ENCODE results near the gene HOXD10. TPM values are rescaled to one million over a fixed set of nuclear protein-coding genes. Genes with fewer than 3 reads are reported as not detected.
A peak's percentile ranks its signal among the peaks of the same experiment; 100 is the strongest.

The HOXD10 gene
- total and polyA plus RNA-seq, 9 donors, result 0.38 to 8.1 (median 1.1) TPM

DNA sequence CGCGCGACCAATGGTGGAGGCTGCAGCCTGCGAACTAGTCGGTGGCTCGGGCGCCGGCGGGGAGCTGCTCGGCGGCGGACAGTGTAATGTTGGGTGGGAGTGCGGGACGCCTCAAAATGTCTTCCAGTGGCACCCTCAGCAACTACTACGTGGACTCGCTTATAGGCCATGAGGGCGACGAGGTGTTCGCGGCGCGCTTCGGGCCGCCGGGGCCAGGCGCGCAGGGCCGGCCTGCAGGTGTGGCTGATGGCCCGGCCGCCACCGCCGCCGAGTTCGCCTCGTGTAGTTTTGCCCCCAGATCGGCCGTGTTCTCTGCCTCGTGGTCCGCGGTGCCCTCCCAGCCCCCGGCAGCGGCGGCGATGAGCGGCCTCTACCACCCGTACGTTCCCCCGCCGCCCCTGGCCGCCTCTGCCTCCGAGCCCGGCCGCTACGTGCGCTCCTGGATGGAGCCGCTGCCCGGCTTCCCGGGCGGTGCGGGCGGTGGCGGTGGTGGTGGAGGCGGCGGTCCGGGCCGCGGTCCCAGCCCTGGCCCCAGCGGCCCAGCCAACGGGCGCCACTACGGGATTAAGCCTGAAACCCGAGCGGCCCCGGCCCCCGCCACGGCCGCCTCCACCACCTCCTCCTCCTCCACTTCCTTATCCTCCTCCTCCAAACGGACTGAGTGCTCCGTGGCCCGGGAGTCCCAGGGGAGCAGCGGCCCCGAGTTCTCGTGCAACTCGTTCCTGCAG, 6.3 kb downstream of the HOXD10 start, which contains the start of gene HOXD9:
Gene HOXD9 (plus strand): TSS at position 37 of the 728 bp plus-strand sequence. CDS start 50 bp downstream, at position 87.
- no peaks in the 10 kb centered on the region for H3K27me3 ChIP-seq

GRCh38 chr2:176123411-176124109, 7.0 kb downstream of the HOXD10 start:
- H3K36me3 ChIP-seq, result no peaks in the 10 kb centered on the region
- no peak for DNase-seq
- TF ChIP-seq POLR2A (IDR thresholded peaks at IDR 0.05), result no peak
- TF ChIP-seq EP300 (IDR thresholded peaks at IDR 0.05), result no peak
- TF ChIP-seq, protein P1, sequence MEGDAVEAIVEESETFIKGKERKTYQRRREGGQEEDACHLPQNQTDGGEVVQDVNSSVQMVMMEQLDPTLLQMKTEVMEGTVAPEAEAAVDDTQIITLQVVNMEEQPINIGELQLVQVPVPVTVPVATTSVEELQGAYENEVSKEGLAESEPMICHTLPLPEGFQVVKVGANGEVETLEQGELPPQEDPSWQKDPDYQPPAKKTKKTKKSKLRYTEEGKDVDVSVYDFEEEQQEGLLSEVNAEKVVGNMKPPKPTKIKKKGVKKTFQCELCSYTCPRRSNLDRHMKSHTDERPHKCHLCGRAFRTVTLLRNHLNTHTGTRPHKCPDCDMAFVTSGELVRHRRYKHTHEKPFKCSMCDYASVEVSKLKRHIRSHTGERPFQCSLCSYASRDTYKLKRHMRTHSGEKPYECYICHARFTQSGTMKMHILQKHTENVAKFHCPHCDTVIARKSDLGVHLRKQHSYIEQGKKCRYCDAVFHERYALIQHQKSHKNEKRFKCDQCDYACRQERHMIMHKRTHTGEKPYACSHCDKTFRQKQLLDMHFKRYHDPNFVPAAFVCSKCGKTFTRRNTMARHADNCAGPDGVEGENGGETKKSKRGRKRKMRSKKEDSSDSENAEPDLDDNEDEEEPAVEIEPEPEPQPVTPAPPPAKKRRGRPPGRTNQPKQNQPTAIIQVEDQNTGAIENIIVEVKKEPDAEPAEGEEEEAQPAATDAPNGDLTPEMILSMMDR (IDR thresholded peaks at IDR 0.05), result no peak
- 5 to 8% (median 6%) methylated on average over 40 of the region's 40 CpGs for WGBS, 3 donors
- H3K4me3 ChIP-seq, result peak overlapping the region; percentile 76
- no peaks in the 10 kb centered on the region for H3K27me3 ChIP-seq
- peaks cover 2% of the 10 kb centered on the region for H3K4me1 ChIP-seq (ENCODE audit: insufficient read depth)
- intact Hi-C loops (cut with DNase I), result loop anchor here in 1 of 4 donors (5.0 to 10.0 kb wide), 2 partner anchors 691 to 1089 kb away; partner anchors contain the start of gene HNRNPA3
- H3K27ac ChIP-seq, result peak overlapping the region; percentile 87 to 92
- no peaks in the 10 kb centered on the region for H3K9me3 ChIP-seq

More for the DNA sequence above, 6.3 kb downstream of the HOXD10 start, which contains the start of gene HOXD9:
- Histone ChIP-seq H3K4me3 (peak within 1 kb of the TSS; percentile 76), H3K36me3 (no peaks in the 10 kb centered on the region), H3K9me3 (no peaks in the 10 kb centered on the region), H3K4me1 (ENCODE audit: insufficient read depth) (no peaks in the 10 kb centered on the region), H3K27ac (peak within 1 kb of the TSS; percentile 87 to 92)
- TF ChIP-seq EP300 (IDR thresholded peaks at IDR 0.05) (no peak), POLR2A (IDR thresholded peaks at IDR 0.05) (peak; percentile 68)
- TF ChIP-seq, protein P1 (IDR thresholded peaks at IDR 0.05), result no peak
- peak; percentile 82 to 89 (median 87) for DNase-seq
- intact Hi-C loops (cut with DNase I), result loop anchor here in 1 of 4 donors (5.0 to 10.0 kb wide), 2 partner anchors 692 to 1089 kb away; partner anchors contain the start of gene HNRNPA3
- 0 to 2% (median 0%) methylated on average over 70 to 84 of the region's 84 CpGs for WGBS, 3 donors

DNA sequence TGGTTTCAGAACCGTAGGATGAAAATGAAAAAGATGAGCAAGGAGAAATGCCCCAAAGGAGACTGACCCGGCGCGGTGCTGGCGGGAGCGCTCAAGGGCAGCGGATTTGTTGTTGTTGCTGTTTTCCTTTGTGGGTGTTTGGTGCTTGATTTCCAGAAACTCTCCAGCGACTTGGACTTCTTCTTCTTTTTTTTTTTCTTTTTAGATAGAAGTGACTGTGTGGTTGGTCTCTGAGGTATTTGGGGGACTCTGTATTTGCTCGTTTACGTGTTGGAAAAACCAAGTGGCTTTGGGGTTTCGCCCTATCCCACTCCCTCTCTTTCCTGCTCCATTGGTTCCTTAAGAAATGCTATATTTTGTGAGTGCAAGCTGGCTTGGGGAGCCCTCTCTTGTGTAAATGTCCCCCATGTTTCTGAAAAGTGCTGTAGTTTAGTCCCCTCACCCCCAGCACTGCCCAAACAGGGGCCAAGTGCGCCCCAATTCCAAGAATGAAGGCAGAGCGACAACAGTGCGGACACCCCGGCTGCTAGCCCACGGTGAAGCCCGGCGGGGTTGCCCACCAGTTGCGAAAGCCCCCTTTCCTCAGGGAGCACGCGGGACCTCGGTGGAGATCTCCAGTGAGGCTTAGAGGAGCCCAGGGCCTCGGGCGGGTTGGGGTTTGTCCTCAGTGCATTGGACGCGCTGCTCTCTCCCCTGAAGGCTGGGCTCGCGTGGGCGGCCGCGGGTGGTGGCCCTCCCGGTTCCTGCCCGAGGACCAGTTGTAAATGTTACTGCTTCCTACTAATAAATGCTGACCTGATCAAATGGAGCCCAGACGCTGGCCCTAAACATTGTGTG, 7.8 kb downstream of the HOXD10 start:
- 49 to 59% (median 57%) methylated on average over 29 to 34 of the region's 34 CpGs for WGBS, 3 donors
- H3K4me1 ChIP-seq (ENCODE audit: insufficient read depth), result peaks cover 2% of the 10 kb centered on the region
- H3K27ac ChIP-seq, result peak overlapping the region; percentile 9 to 87
- TF ChIP-seq EP300 (IDR thresholded peaks at IDR 0.05), result no peak
- TF ChIP-seq, protein P1 (IDR thresholded peaks at IDR 0.05), result no peak
- TF ChIP-seq POLR2A (IDR thresholded peaks at IDR 0.05), result no peak
- H3K27me3 ChIP-seq, result no peaks in the 10 kb centered on the region
- intact Hi-C loops (cut with DNase I), result loop anchor here in 1 of 4 donors (5.0 to 10.0 kb wide), 2 partner anchors 690 to 1088 kb away; partner anchors contain the start of gene HNRNPA3
- DNase-seq, result peak in 1 of 5 donors; percentile 28
- no peaks in the 10 kb centered on the region for H3K36me3 ChIP-seq
- H3K4me3 ChIP-seq, result peak overlapping the region; percentile 76
- H3K9me3 ChIP-seq, result no peaks in the 10 kb centered on the region

Data from ovary (tissue), 9 donors.